Mesenchymal stem cell (in vitro differentiated cells and primary cell): ENCODE measurements around the gene RAD21L1.
"Not testable (repeated sequence)": the region's sequence is repeated elsewhere in the genome, so short reads cannot be mapped to it uniquely, and the experiment has no call there.

Source experiments
- DNase-seq: peaks from one replicate; pipeline ENCODE4 v3.0.0-alpha.2; 2013
- H2AFZ ChIP-seq: one replicate; pipeline ENCODE4 v1.6.1; 2013; ENCODE audit warnings: low read depth, mild to moderate bottlenecking, control low read depth, inconsistent platforms, low read length, moderate library complexity
- H2AK5ac ChIP-seq: 2 replicates; pipeline ENCODE4 v1.6.1; 2013; ENCODE audit warnings: low read length, moderate library complexity, mild to moderate bottlenecking, inconsistent platforms; ENCODE audit not compliant: severe bottlenecking
- H2BK120ac ChIP-seq: one replicate; pipeline ENCODE4 v1.6.1; 2013; ENCODE audit warnings: low read depth, mild to moderate bottlenecking, inconsistent platforms, low read length, moderate library complexity
- H2BK12ac ChIP-seq, 2 experiments: one replicate each; pipeline ENCODE4 v1.6.1; 2013; ENCODE audit warnings: inconsistent platforms in 2 of 2, low read length in 2 of 2, mild to moderate bottlenecking in 2 of 2, moderate library complexity in 2 of 2, control low read depth in 1 of 2
- H2BK15ac ChIP-seq: one replicate; pipeline ENCODE4 v1.6.1; 2013; ENCODE audit warnings: mild to moderate bottlenecking, low read depth, inconsistent platforms; ENCODE audit not compliant: poor library complexity, severe bottlenecking
- H2BK5ac ChIP-seq: 2 replicates; pipeline ENCODE4 v1.6.1; 2013; ENCODE audit warnings: low read depth, mild to moderate bottlenecking, low read length, control low read depth, inconsistent platforms; ENCODE audit not compliant: poor library complexity, severe bottlenecking
- H3K14ac ChIP-seq, 2 experiments: one replicate each; pipeline ENCODE4 v1.6.1; 2013; ENCODE audit warnings: inconsistent platforms in 2 of 2, low read length in 2 of 2, control low read depth in 1 of 2, mild to moderate bottlenecking in 1 of 2, moderate library complexity in 1 of 2
- H3K18ac ChIP-seq, 2 experiments: one replicate each; pipeline ENCODE4 v1.6.1; 2013; ENCODE audit warnings: inconsistent platforms in 2 of 2, low read length in 2 of 2, control low read depth in 1 of 2, low read depth in 1 of 2, mild to moderate bottlenecking in 1 of 2
- H3K23ac ChIP-seq, 2 experiments: one replicate each; pipeline ENCODE4 v1.6.1; 2013; ENCODE audit warnings: inconsistent platforms in 2 of 2, low read length in 2 of 2, mild to moderate bottlenecking in 2 of 2, moderate library complexity in 2 of 2, control low read depth in 1 of 2
- H3K27ac ChIP-seq: 2 replicates; pipeline ENCODE4 v1.5.1; 2013; ENCODE audit warnings: mild to moderate bottlenecking, moderate library complexity, low read length, control low read depth, inconsistent platforms; ENCODE audit not compliant: poor library complexity, severe bottlenecking
- H3K27me3 ChIP-seq, 2 experiments: 2 replicates each; pipeline versions ENCODE4 v1.6.1 to v1.7.0; 2013; ENCODE audit warnings: low read length in 2 of 2, mild to moderate bottlenecking in 2 of 2, moderate library complexity in 2 of 2, control low read depth in 1 of 2, inconsistent platforms in 1 of 2; ENCODE audit not compliant: control insufficient read depth in 1 of 2, insufficient read depth in 1 of 2
- H3K36me3 ChIP-seq, 2 experiments: 2 replicates each; pipeline versions ENCODE4 v1.6.1 to v1.7.0; 2013; ENCODE audit warnings: low read length in 2 of 2, control low read depth in 1 of 2, inconsistent platforms in 1 of 2, low read depth in 1 of 2, mild to moderate bottlenecking in 1 of 2; ENCODE audit not compliant: insufficient read depth in 2 of 2, control insufficient read depth in 1 of 2
- H3K4ac ChIP-seq, 2 experiments: one replicate each; pipeline ENCODE4 v1.6.1; 2013; ENCODE audit warnings: inconsistent platforms in 2 of 2, low read length in 2 of 2, mild to moderate bottlenecking in 2 of 2, moderate library complexity in 2 of 2, control low read depth in 1 of 2, low read depth in 1 of 2
- H3K4me1 ChIP-seq: 2 replicates; pipeline ENCODE4 v1.6.1; 2013; ENCODE audit warnings: low read depth, low read length, control low read depth; ENCODE audit not compliant: control insufficient read depth, insufficient read depth
- H3K4me2 ChIP-seq: 2 replicates; pipeline ENCODE4 v1.6.1; 2013; ENCODE audit warnings: low read length, mild to moderate bottlenecking, inconsistent platforms; ENCODE audit not compliant: poor library complexity, severe bottlenecking
- H3K4me3 ChIP-seq, 2 experiments: 2 replicates each; pipeline versions ENCODE4 v1.5.1 to v1.7.0; 2013; ENCODE audit warnings: low read length in 2 of 2, mild to moderate bottlenecking in 2 of 2, control low read depth in 1 of 2, low read depth in 1 of 2; ENCODE audit not compliant: insufficient read depth in 1 of 2
- H3K79me1 ChIP-seq: replicated peaks from 2 replicates; pipeline ENCODE4 v1.6.1; 2013; ENCODE audit warnings: mild to moderate bottlenecking, control low read depth, low read length, inconsistent platforms; ENCODE audit not compliant: poor library complexity, severe bottlenecking
- H3K9ac ChIP-seq: 2 replicates; pipeline ENCODE4 v1.7.0; 2013; ENCODE audit warnings: mild to moderate bottlenecking, low read length, moderate library complexity
- H3K9me3 ChIP-seq: 2 replicates; pipeline ENCODE4 v1.7.0; 2013; ENCODE audit warnings: mild to moderate bottlenecking, low read length; ENCODE audit not compliant: control insufficient read depth
- H4K8ac ChIP-seq: one replicate; pipeline ENCODE4 v1.6.1; 2013; ENCODE audit warnings: inconsistent platforms, mild to moderate bottlenecking, low read length, moderate library complexity
- H4K91ac ChIP-seq: one replicate; pipeline ENCODE4 v1.6.1; 2013; ENCODE audit warnings: mild to moderate bottlenecking, low read length, inconsistent platforms
- WGBS: methylation state at CpG from one replicate; pipeline ENCODE4 v1.1.7; 2013; ENCODE audit warnings: mixed read lengths; 5-methylcytosine and 5-hydroxymethylcytosine counted together

RAD21L1 gene

DNA sequence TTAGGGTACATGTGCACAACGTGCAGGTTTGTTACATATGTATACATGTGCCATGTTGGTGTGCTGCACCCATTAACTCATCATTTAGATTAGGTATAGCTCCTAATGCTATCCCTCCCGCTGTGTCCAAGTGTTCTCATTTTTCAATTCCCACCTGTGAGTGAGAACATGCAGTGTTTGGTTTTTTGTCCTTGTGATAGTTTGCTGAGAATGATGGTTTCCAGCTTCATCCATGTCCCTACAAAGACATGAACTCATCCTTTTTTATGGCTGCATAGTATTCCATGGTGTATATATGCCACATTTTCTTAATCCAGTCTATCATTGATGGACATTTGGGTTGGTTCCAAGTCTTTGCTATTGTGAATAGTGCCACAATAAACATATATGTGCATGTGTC lies 24.4 kb downstream of the RAD21L1 start:
- not testable (repeated sequence) for H4K91ac ChIP-seq, DNase-seq, H3K27ac ChIP-seq, H3K9ac ChIP-seq, H4K8ac ChIP-seq, H3K4me1 ChIP-seq, H3K4me3 ChIP-seq, H2BK120ac ChIP-seq, H3K4ac ChIP-seq, H3K4me2 ChIP-seq, H3K79me1 ChIP-seq, H3K36me3 ChIP-seq, H3K23ac ChIP-seq, H2AK5ac ChIP-seq, H2BK12ac ChIP-seq, H2BK5ac ChIP-seq, H3K14ac ChIP-seq, H2BK15ac ChIP-seq, H3K18ac ChIP-seq, H2AFZ ChIP-seq, H3K9me3 ChIP-seq
- WGBS, result no CpG with 5 or more reads among the region's 2 CpGs
- H3K27me3 ChIP-seq, result peaks cover 0 to 12% of the 10 kb centered on the region in 2 experiments

GRCh38 chr20:1252416-1252815 lies 26.6 kb downstream of the RAD21L1 start:
- H3K18ac ChIP-seq, result no peak overlapping the region
- H3K79me1 ChIP-seq, result no peaks in the 10 kb centered on the region
- WGBS, result 92% methylated on average over 3 of the region's 3 CpGs
- no peak for DNase-seq
- peaks cover 3% of the 10 kb centered on the region for H3K9me3 ChIP-seq
- H4K8ac ChIP-seq, result no peak overlapping the region
- no peak overlapping the region for H3K14ac ChIP-seq
- H4K91ac ChIP-seq, result no peak overlapping the region
- H3K27ac ChIP-seq, result no peak overlapping the region
- no peak overlapping the region for H2AFZ ChIP-seq
- H3K4me1 ChIP-seq, result no peaks in the 10 kb centered on the region
- H2BK12ac ChIP-seq, result peak overlapping the region in 1 of 2 experiments; percentile 8
- H3K9ac ChIP-seq, result no peak overlapping the region
- no peak overlapping the region for H2BK15ac ChIP-seq
- no peak overlapping the region for H2BK5ac ChIP-seq
- peaks cover 0 to 20% of the 10 kb centered on the region in 2 experiments for H3K27me3 ChIP-seq
- no peaks in the 10 kb centered on the region for H3K36me3 ChIP-seq
- H2AK5ac ChIP-seq, result no peak overlapping the region
- no peak overlapping the region for H2BK120ac ChIP-seq
- H3K4ac ChIP-seq, result no peak overlapping the region
- no peak overlapping the region for H3K4me2 ChIP-seq
- H3K23ac ChIP-seq, result no peak overlapping the region
- no peak overlapping the region for H3K4me3 ChIP-seq

- Histone ChIP-seq H3K4me1 (no peaks in the 10 kb centered on the region), H3K27me3 (peaks cover 0 to 27% of the 10 kb centered on the region in 2 experiments), H2BK5ac (no peak overlapping the region), H3K9ac (no peak overlapping the region), H3K14ac (no peak overlapping the region), H3K23ac (no peak overlapping the region), H2BK12ac (no peak overlapping the region), H3K4me3 (no peak overlapping the region), H3K36me3 (no peaks in the 10 kb centered on the region), H3K27ac (no peak overlapping the region), H4K91ac (no peak overlapping the region), H3K18ac (peak overlapping the region in 1 of 2 experiments; percentile 6), H2AK5ac (no peak overlapping the region), H2BK15ac (no peak overlapping the region), H3K79me1 (no peaks in the 10 kb centered on the region), H2AFZ (no peak overlapping the region), H3K4ac (no peak overlapping the region), H4K8ac (no peak overlapping the region), H3K4me2 (no peak overlapping the region), H3K9me3 (peaks cover 3% of the 10 kb centered on the region), H2BK120ac (no peak overlapping the region)
- DNase-seq, result no peak
- WGBS, result 55% methylated on average over 2 of the region's 2 CpGs
These were observed 28.4 kb downstream of the RAD21L1 start for GRCh38 chr20:1254254-1254653.

- Histone ChIP-seq H3K9ac (no peak overlapping the region), H3K4me2 (no peak overlapping the region), H2BK15ac (no peak overlapping the region), H3K27ac (no peak overlapping the region), H3K27me3 (peaks cover 0 to 29% of the 10 kb centered on the region in 2 experiments), H2BK12ac (no peak overlapping the region), H3K18ac (no peak overlapping the region), H4K91ac (no peak overlapping the region), H2AK5ac (no peak overlapping the region), H2BK5ac (no peak overlapping the region), H3K79me1 (no peaks in the 10 kb centered on the region), H3K36me3 (no peaks in the 10 kb centered on the region), H3K4me1 (no peaks in the 10 kb centered on the region), H4K8ac (no peak overlapping the region), H3K4ac (no peak overlapping the region), H3K4me3 (no peak overlapping the region), H3K14ac (no peak overlapping the region), H2AFZ (no peak overlapping the region), H3K9me3 (peaks cover 3% of the 10 kb centered on the region), H3K23ac (no peak overlapping the region), H2BK120ac (no peak overlapping the region)
- no peak for DNase-seq
- WGBS, result 55% methylated on average over 2 of the region's 2 CpGs
These were observed 29.8 kb downstream of the RAD21L1 start for GRCh38 chr20:1255675-1256074.
